NCI-H446 (cell line): ENCODE results near the gene SERPINE1.

Source experiments
- DNase-seq, 2 experiments: peaks; one replicate each; lab custom pipeline; 2025; lab: John Stamatoyannopoulos, UW

Gene SERPINE1

GRCh38 chr7:101170617-101171441 lies 43.9 kb downstream of the SERPINE1 start:
- DNase-seq = no peak

- DNase-seq = no peak
Measured at GRCh38 chr7:101171442-101171837, 44.5 kb downstream of the SERPINE1 start.

- no peak for DNase-seq
Measured at GRCh38 chr7:101172005-101172853, 45.3 kb downstream of the SERPINE1 start.

GRCh38 chr7:101172854-101173751 lies 46.2 kb downstream of the SERPINE1 start:
- DNase-seq = peak; percentile 56 to 66

GRCh38 chr7:101173752-101174244 lies 46.9 kb downstream of the SERPINE1 start:
- DNase-seq = peak in 1 of 2 experiments; percentile 30

- DNase-seq = no peak
Measured at GRCh38 chr7:101174322-101174854, 47.5 kb downstream of the SERPINE1 start.

GRCh38 chr7:101175664-101176063 lies 48.8 kb downstream of the SERPINE1 start:
- no peak for DNase-seq

GRCh38 chr7:101177644-101178043 lies 50.7 kb downstream of the SERPINE1 start:
- DNase-seq = no peak

GRCh38 chr7:101179117-101179516 lies 52.2 kb downstream of the SERPINE1 start:
- no peak for DNase-seq

- DNase-seq = no peak
Measured at GRCh38 chr7:101179713-101180112, 52.8 kb downstream of the SERPINE1 start.

GRCh38 chr7:101180130-101180755 lies 53.3 kb downstream of the SERPINE1 start, which contains the start of gene NAT16:
TSS of gene NAT16 (minus strand) at chr7:101180293. CDS start at chr7:101174807, 5,486 bp downstream.
- no peak for DNase-seq

- DNase-seq = no peak
Measured at GRCh38 chr7:101185258-101185839, 58.4 kb downstream of the SERPINE1 start.

GRCh38 chr7:101186194-101186593 lies 59.3 kb downstream of the SERPINE1 start:
- no peak for DNase-seq

- DNase-seq = no peak
Measured at GRCh38 chr7:101186844-101187428, 60.0 kb downstream of the SERPINE1 start.
